Suprapubic skin (tissue), 4 donors: Measurements from ENCODE around the gene TSPEAR.

ENCODE experiments used
- CTCF ChIP-seq, 2 donors: fragments of 200-600 bp in 1 of 2; fragments of 450-650 bp in 1 of 2; sonication (generic) in 1 of 2; IDR thresholded peaks; one replicate each; pipeline ENCODE4 v1.5.1; 2016 to 2019; ENCODE audit warnings: antibody characterized with exemption in 2 of 2, mild to moderate bottlenecking in 1 of 2, moderate library complexity in 1 of 2
- EP300 ChIP-seq: sonication (generic); formaldehyde crosslinking; IDR thresholded peaks from one replicate; pipeline ENCODE4 v1.6.1; 2017; ENCODE audit warnings: antibody characterized with exemption
- POLR2A ChIP-seq, 2 donors: fragments of 450-650 bp; IDR thresholded peaks; one replicate each; pipeline ENCODE4 v1.6.1; 2017; ENCODE audit warnings: antibody characterized with exemption in 2 of 2, mild to moderate bottlenecking in 2 of 2, moderate library complexity in 2 of 2
- POLR2AphosphoS5 ChIP-seq, 3 donors: sonication (generic); formaldehyde crosslinking; IDR thresholded peaks; one replicate each; pipeline ENCODE4 v1.6.1; 2017; ENCODE audit warnings: antibody characterized with exemption in 3 of 3

GRCh38 chr21:44450402-44450801, 261.0 kb downstream of the TSPEAR start:
- no peak for TF ChIP-seq CTCF (IDR thresholded peaks at IDR 0.05)
- TF ChIP-seq EP300, result no peak
- no peak for TF ChIP-seq POLR2A (IDR thresholded peaks at IDR 0.05)
- no peak for TF ChIP-seq POLR2AphosphoS5 (IDR thresholded peaks at IDR 0.05)
